HCT116 (cell line): ENCODE measurements around the gene FLNB. TPM values are rescaled to one million over a fixed set of nuclear protein-coding genes. Genes with fewer than 3 reads are reported as not detected.

Source experiments
- ATAC-seq: fragments of 200-7000 bp; cut with Tn5 transposase; 2 replicates; pipeline ENCODE4 v1.9.1; 2020; ENCODE audit warnings: mild to moderate bottlenecking, moderate library complexity
- BruUV-seq: library from RNA; stranded (reverse); fragments of 400-500 nt; replicated peaks from 2 replicates; lab custom pipeline; 2021; lab: Mats Ljungman, UMichigan
- CTCF ChIA-PET: fragments of 300-600 bp; sonication (Branson Sonifier 250); formaldehyde crosslinking; loops from one replicate; lab custom pipeline; 2021; ENCODE audit warnings: antibody characterized with exemption; lab: Charles Lee
- POLR2A ChIA-PET: fragments of 300-600, 350-600 bp; sonication (Branson Sonifier 250); formaldehyde crosslinking; loops from one replicate; lab custom pipeline; 2021; ENCODE audit warnings: antibody characterized with exemption; lab: Charles Lee
- RAD21 ChIA-PET, 2 experiments: fragments of 300-600 bp; sonication (Branson Sonifier 250); formaldehyde crosslinking; loops; one replicate each; lab custom pipeline; 2023; ENCODE audit warnings: low total read pairs in 2 of 2; ENCODE audit not compliant: uncharacterized antibody in 2 of 2, unreplicated experiment in 2 of 2, low non-redundant PET in 1 of 2; lab: Charles Lee
- DNase-seq: peaks from one replicate; pipeline ENCODE4 v3.0.0-alpha.2; 2010; ENCODE audit warnings: low read depth, low spot score
- H2AFZ ChIP-seq: fragments of 200-600 bp; shearing (Covaris generic), sonication (generic); 2 replicates; pipeline ENCODE4 v1.6.1; 2017; ENCODE audit warnings: low read depth, mixed run types, mixed read lengths, antibody characterized with exemption, low read length; ENCODE audit not compliant: poor library complexity, severe bottlenecking
- H3K27ac ChIP-seq: 2 replicates; pipeline ENCODE4 v1.5.1; 2012; ENCODE audit warnings: low read depth, low read length
- H3K27me3 ChIP-seq: fragments of 200-600 bp; sonication (generic); 2 replicates; pipeline ENCODE4 v1.6.1; 2016; ENCODE audit warnings: mixed run types, low read length, mixed read lengths; ENCODE audit not compliant: insufficient read depth
- H3K36me3 ChIP-seq, 2 experiments: fragments of 200-500 bp in 1 of 2; fragments of 200-600 bp in 1 of 2; sonication (Bioruptor generic) in 1 of 2; sonication (generic) in 1 of 2; 2 replicates each; pipeline versions ENCODE4 v1.5.1 to v1.6.1; 2014 to 2016; ENCODE audit warnings: low read length in 2 of 2, inconsistent platforms in 1 of 2, mixed read lengths in 1 of 2, mixed run types in 1 of 2; ENCODE audit not compliant: insufficient read depth in 2 of 2, control insufficient read depth in 1 of 2
- H3K4me1 ChIP-seq, 2 experiments: fragments of 200-600 bp in 1 of 2; sonication (generic) in 1 of 2; 2 replicates each; pipeline versions ENCODE4 v1.5.1 to v1.6.1; 2012 to 2017; ENCODE audit warnings: low read length in 2 of 2, inconsistent platforms in 1 of 2, mild to moderate bottlenecking in 1 of 2, mixed read lengths in 1 of 2, mixed run types in 1 of 2, moderate library complexity in 1 of 2; ENCODE audit not compliant: insufficient read depth in 2 of 2, control insufficient read depth in 1 of 2
- H3K4me2 ChIP-seq: fragments of 200-600 bp; sonication (generic); 2 replicates; pipeline ENCODE4 v1.6.1; 2017; ENCODE audit warnings: mixed run types, low read length, mixed read lengths
- H3K4me3 ChIP-seq, 2 experiments: fragments of 200-600 bp in 1 of 2; sonication (generic) in 1 of 2; replicated peaks in 1 of 2; 2 replicates each; pipeline ENCODE4 v1.5.1; 2011 to 2016; ENCODE audit warnings: low read length in 2 of 2, control low read depth in 1 of 2, low read depth in 1 of 2, mild to moderate bottlenecking in 1 of 2, mixed read lengths in 1 of 2, mixed run types in 1 of 2
- H3K79me2 ChIP-seq: fragments of 200-600 bp; sonication (generic); 2 replicates; pipeline ENCODE4 v1.6.1; 2017; ENCODE audit warnings: mild to moderate bottlenecking, mixed run types, low read length, moderate library complexity, mixed read lengths; ENCODE audit not compliant: insufficient read depth
- H3K9ac ChIP-seq: fragments of 200-600 bp; sonication (generic); 2 replicates; pipeline ENCODE4 v1.6.1; 2016; ENCODE audit warnings: low read length, mixed read lengths
- H3K9me2 ChIP-seq: fragments of 200-600 bp; sonication (generic), shearing (Covaris generic); 2 replicates; pipeline ENCODE4 v1.6.1; 2017; ENCODE audit warnings: mixed run types, mild to moderate bottlenecking, moderate library complexity; ENCODE audit not compliant: insufficient read depth
- H3K9me3 ChIP-seq, 2 experiments: fragments of 200-500 bp in 1 of 2; fragments of 200-600 bp in 1 of 2; sonication (Bioruptor generic) in 1 of 2; sonication (generic) in 1 of 2; 2 replicates each; pipeline ENCODE4 v1.6.1; 2014 to 2017; ENCODE audit warnings: low read length in 2 of 2, mixed read lengths in 2 of 2, inconsistent platforms in 1 of 2, low read depth in 1 of 2, mild to moderate bottlenecking in 1 of 2, mixed run types in 1 of 2, moderate library complexity in 1 of 2; ENCODE audit not compliant: control insufficient read depth in 1 of 2, insufficient read depth in 1 of 2
- H4K20me1 ChIP-seq: fragments of 200-600 bp; sonication (generic), shearing (Covaris generic); 2 replicates; pipeline ENCODE4 v1.6.1; 2017; ENCODE audit warnings: mixed run types, mild to moderate bottlenecking, moderate library complexity; ENCODE audit not compliant: insufficient read depth
- CBX3 ChIP-seq: IDR thresholded peaks from 2 replicates; pipeline ENCODE4 v1.6.1; 2012; ENCODE audit warnings: low read depth
- CEBPB ChIP-seq: IDR thresholded peaks from 2 replicates; pipeline ENCODE4 v1.6.1; 2012; ENCODE audit warnings: low read depth
- ELF1 ChIP-seq: IDR thresholded peaks from 2 replicates; pipeline ENCODE4 v1.6.1; 2012; ENCODE audit warnings: low read depth, borderline replicate concordance
- EZH2 ChIP-seq: fragments of 200-600 bp; sonication (generic); IDR thresholded peaks from 2 replicates; pipeline ENCODE4 v1.6.1; 2017; ENCODE audit warnings: antibody characterized with exemption, mixed run types
- JUND ChIP-seq: IDR thresholded peaks from 2 replicates; pipeline ENCODE4 v1.6.1; 2012
- POLR2A ChIP-seq: IDR thresholded peaks from 2 replicates; pipeline ENCODE4 v1.7.0; 2011; ENCODE audit warnings: borderline replicate concordance; ENCODE audit not compliant: insufficient read depth, insufficient read length; ENCODE audit errors: extremely low read depth
- POLR2AphosphoS5 ChIP-seq: IDR thresholded peaks from 2 replicates; pipeline ENCODE4 v1.6.1; 2011; ENCODE audit warnings: mild to moderate bottlenecking, low read depth, low read length, moderate library complexity
- TCF7L2 ChIP-seq: IDR thresholded peaks from 2 replicates; pipeline ENCODE4 v1.7.0; 2011; ENCODE audit warnings: borderline replicate concordance, inconsistent platforms; ENCODE audit not compliant: insufficient read depth, insufficient read length; ENCODE audit errors: extremely low read depth
- ZFX ChIP-seq: fragments of 450-650 bp; IDR thresholded peaks from 2 replicates; pipeline ENCODE4 v1.6.1; 2017
- ZNF274 ChIP-seq: fragments of 200-500 bp; sonication (Bioruptor generic); IDR thresholded peaks from 2 replicates; pipeline ENCODE4 v1.6.1; 2014; ENCODE audit warnings: mild to moderate bottlenecking, low read depth, low read length, inconsistent platforms
- intact Hi-C: fragments of 100-400 bp; cut with micrococcal nuclease; formaldehyde crosslinking; loops from 2 replicates; pipeline ENCODE4 v1.10.0; 2022
- total RNA-seq: library from RNA; stranded (reverse); gene quantifications from one replicate; pipeline ENCODE4 v1.2.1, GENCODE V29; 2021; ENCODE audit not compliant: unreplicated experiment
- TF ChIP-seq, protein P1 (sequence below): IDR thresholded peaks from 2 replicates; pipeline ENCODE4 v1.6.1; 2012
- TF ChIP-seq, protein P2 (sequence below): IDR thresholded peaks from 2 replicates; pipeline ENCODE4 v1.6.1; 2012

The FLNB gene
- total RNA-seq, 1 experiment from 2014 or later, result 116 TPM

DNA sequence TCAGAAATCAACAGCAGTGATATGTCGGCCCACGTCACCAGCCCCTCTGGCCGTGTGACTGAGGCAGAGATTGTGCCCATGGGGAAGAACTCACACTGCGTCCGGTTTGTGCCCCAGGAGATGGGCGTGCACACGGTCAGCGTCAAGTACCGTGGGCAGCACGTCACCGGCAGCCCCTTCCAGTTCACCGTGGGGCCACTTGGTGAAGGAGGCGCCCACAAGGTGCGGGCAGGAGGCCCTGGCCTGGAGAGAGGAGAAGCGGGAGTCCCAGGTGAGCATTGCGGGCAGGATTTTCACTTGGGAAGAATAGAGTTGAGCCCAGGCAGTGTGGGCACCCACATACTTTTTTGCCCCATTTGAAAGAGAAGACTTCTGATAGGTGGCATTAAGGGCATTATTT lies 145.1 kb downstream of the FLNB start:
- H3K4me3 ChIP-seq, result no peak overlapping the region
- no peaks in the 10 kb centered on the region for H3K9me2 ChIP-seq
- ATAC-seq, result no peak
- TF ChIP-seq TCF7L2 (no peak), POLR2A (no peak), CBX3 (no peak), POLR2AphosphoS5 (no peak), JUND (no peak), ZNF274 (no peak), CEBPB (no peak), EZH2 (no peak)
- TF ChIP-seq, protein P1, sequence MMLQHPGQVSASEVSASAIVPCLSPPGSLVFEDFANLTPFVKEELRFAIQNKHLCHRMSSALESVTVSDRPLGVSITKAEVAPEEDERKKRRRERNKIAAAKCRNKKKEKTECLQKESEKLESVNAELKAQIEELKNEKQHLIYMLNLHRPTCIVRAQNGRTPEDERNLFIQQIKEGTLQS, result no peak
- H3K4me2 ChIP-seq, result no peak overlapping the region
- H3K36me3 ChIP-seq, result peaks cover 31 to 35% of the 10 kb centered on the region in 2 experiments
- ChIA-PET RAD21 (no interaction called here), CTCF (no interaction called here), POLR2A (no interaction called here)
- no peak overlapping the region for H2AFZ ChIP-seq
- H3K27ac ChIP-seq, result no peak overlapping the region
- no peak overlapping the region for H3K9ac ChIP-seq
- H4K20me1 ChIP-seq, result no peaks in the 10 kb centered on the region
- H3K79me2 ChIP-seq, result no peaks in the 10 kb centered on the region
- no TSS peak for BruUV-seq
- no peaks in the 10 kb centered on the region for H3K9me3 ChIP-seq
- DNase-seq, result no peak
- intact Hi-C loops, result no loop called here
- no peaks in the 10 kb centered on the region for H3K4me1 ChIP-seq
- H3K27me3 ChIP-seq, result no peaks in the 10 kb centered on the region

DNA sequence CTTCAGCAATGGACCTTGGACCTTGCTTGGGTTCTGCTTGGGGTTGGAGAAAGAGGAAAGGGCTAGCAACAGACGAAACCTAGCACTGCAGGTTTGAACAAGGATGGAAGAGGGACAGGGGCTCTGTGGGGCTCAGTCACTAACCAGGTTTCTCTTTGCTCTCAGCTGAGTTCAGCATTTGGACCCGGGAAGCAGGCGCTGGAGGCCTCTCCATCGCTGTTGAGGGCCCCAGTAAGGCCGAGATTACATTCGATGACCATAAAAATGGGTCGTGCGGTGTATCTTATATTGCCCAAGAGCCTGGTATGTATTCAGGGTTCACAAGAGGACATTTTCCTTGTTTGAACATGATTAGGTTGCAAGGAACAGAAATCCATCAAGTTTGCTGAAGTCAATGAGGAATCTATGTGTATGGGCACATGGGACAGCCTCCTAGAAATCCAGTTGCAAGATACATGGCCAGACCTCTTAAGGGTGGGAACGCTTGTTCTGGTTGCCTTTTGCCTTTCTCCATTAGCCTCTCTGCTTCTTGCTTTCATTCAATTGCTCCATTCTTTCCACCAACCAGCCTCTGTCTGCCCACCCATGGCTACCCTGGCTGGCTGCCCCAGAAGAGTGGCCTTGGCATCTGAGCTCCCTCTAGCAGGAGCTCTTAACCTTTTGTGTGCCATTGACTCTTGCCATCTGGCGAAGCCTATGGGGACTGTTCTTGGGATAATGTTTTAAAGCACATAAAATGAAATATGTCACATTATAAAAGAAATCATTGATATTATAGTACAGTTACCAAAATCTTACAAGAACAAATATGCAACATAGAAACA lies 146.6 kb downstream of the FLNB start:
- Histone ChIP-seq H3K36me3 (peaks cover 22 to 28% of the 10 kb centered on the region in 2 experiments), H3K79me2 (no peaks in the 10 kb centered on the region), H3K27me3 (no peaks in the 10 kb centered on the region), H2AFZ (no peak overlapping the region), H3K9me3 (no peaks in the 10 kb centered on the region), H3K4me1 (peaks cover 5 to 7% of the 10 kb centered on the region in 2 experiments; a peak in 3 of 4 replicates), H3K4me3 (no peak overlapping the region), H3K9me2 (no peaks in the 10 kb centered on the region), H3K4me2 (no peak overlapping the region), H4K20me1 (no peaks in the 10 kb centered on the region), H3K9ac (no peak overlapping the region), H3K27ac (no peak overlapping the region)
- no peak for ATAC-seq
- intact Hi-C loops, result no loop called here
- BruUV-seq, result no TSS peak
- RAD21 ChIA-PET, result no interaction called here
- CTCF ChIA-PET, result no interaction called here
- POLR2A ChIA-PET, result no interaction called here
- no peak for DNase-seq
- TF ChIP-seq CBX3 (no peak), ELF1 (no peak), ZNF274 (no peak), ZFX (no peak)
- TF ChIP-seq, protein P2, sequence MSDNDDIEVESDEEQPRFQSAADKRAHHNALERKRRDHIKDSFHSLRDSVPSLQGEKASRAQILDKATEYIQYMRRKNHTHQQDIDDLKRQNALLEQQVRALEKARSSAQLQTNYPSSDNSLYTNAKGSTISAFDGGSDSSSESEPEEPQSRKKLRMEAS, result no peak
